Tibial artery (tissue), 4 donors: ENCODE measurements around the gene SMCO1.
A peak's percentile ranks its signal among the peaks of the same experiment; 100 is the strongest.

Experiments used
- DNase-seq, 2 donors: peaks; one replicate each; pipeline ENCODE4 v3.0.0-alpha.2; 2019
- H3K27ac ChIP-seq, 2 donors: fragments of 200-600 bp; sonication (generic) in 1 of 2; 1 replicate in 1 of 2; 2 replicates in 1 of 2; pipeline ENCODE4 v1.5.1; 2018 to 2019; ENCODE audit warnings: mild to moderate bottlenecking in 1 of 2
- H3K27me3 ChIP-seq, 2 donors: fragments of 200-600 bp; sonication (generic) in 1 of 2; one replicate each; pipeline versions ENCODE4 v1.5.1 to v1.6.0; 2016 to 2019
- H3K36me3 ChIP-seq, 3 donors: fragments of 200-600 bp; sonication (generic) in 2 of 3; one replicate each; pipeline ENCODE4 v1.5.1; 2016 to 2019; ENCODE audit warnings: mild to moderate bottlenecking in 2 of 3
- H3K4me1 ChIP-seq, 4 donors: fragments of 200-600 bp; sonication (generic) in 2 of 4; 1 replicate in 3 of 4; 2 replicates in 1 of 4; pipeline ENCODE4 v1.5.1; 2016 to 2019
- H3K4me3 ChIP-seq, 2 donors: fragments of 200-600 bp; sonication (generic) in 1 of 2; 1 replicate in 1 of 2; 2 replicates in 1 of 2; pipeline ENCODE4 v1.5.1; 2018 to 2019; ENCODE audit warnings: mild to moderate bottlenecking in 2 of 2
- H3K9me3 ChIP-seq, 3 donors: fragments of 200-600 bp; sonication (generic) in 1 of 3; one replicate each; pipeline ENCODE4 v1.5.1; 2016 to 2019
- CTCF ChIP-seq, 2 experiments: fragments of 200-600 bp in 1 of 2; fragments of 450-650 bp in 1 of 2; IDR thresholded peaks; one replicate each; pipeline ENCODE4 v1.5.1; 2017 to 2019; ENCODE audit warnings: antibody characterized with exemption in 2 of 2, mild to moderate bottlenecking in 1 of 2, moderate library complexity in 1 of 2
- intact Hi-C: fragments of 100-400 bp; cut with DNase I; formaldehyde crosslinking; loops from one replicate; pipeline ENCODE4 v1.15.0; 2023; ENCODE audit warnings: low total_unique reads

The SMCO1 gene

GRCh38 chr3:196498297-196498696 is 16.8 kb downstream of the SMCO1 start:
- Histone ChIP-seq H3K4me3 (no peak overlapping the region), H3K36me3 (no peaks in the 10 kb centered on the region), H3K9me3 (no peaks in the 10 kb centered on the region), H3K27me3 (no peaks in the 10 kb centered on the region), H3K4me1 (peaks cover 0 to 37% (median 17%) of the 10 kb centered on the region in 4 donors), H3K27ac (no peak overlapping the region)
- intact Hi-C loops, result no loop called here
- DNase-seq, result no peak
- no peak for TF ChIP-seq CTCF (IDR thresholded peaks at IDR 0.05)

GRCh38 chr3:196496183-196496582 is 19.0 kb downstream of the SMCO1 start:
- H3K9me3 ChIP-seq, result no peaks in the 10 kb centered on the region
- DNase-seq, result no peak
- H3K4me1 ChIP-seq, result peaks cover 0 to 32% (median 15%) of the 10 kb centered on the region in 4 donors
- H3K27ac ChIP-seq, result no peak overlapping the region
- no peaks in the 10 kb centered on the region for H3K36me3 ChIP-seq
- H3K4me3 ChIP-seq, result no peak overlapping the region
- intact Hi-C loops, result no loop called here
- no peak for TF ChIP-seq CTCF (IDR thresholded peaks at IDR 0.05)
- H3K27me3 ChIP-seq, result no peaks in the 10 kb centered on the region

- no peaks in the 10 kb centered on the region for H3K9me3 ChIP-seq
- H3K36me3 ChIP-seq, result peaks cover 0 to 2% (median 0%) of the 10 kb centered on the region in 3 donors
- H3K27me3 ChIP-seq, result no peaks in the 10 kb centered on the region
- no peak for DNase-seq
- H3K4me3 ChIP-seq, result no peak overlapping the region
- no peak for TF ChIP-seq CTCF (IDR thresholded peaks at IDR 0.05)
- no peak overlapping the region for H3K27ac ChIP-seq
- peaks cover 0 to 14% (median 4%) of the 10 kb centered on the region in 4 donors for H3K4me1 ChIP-seq
- intact Hi-C loops, result no loop called here
These were observed 21.9 kb downstream of the SMCO1 start for GRCh38 chr3:196493292-196493691.

GRCh38 chr3:196492080-196492479 is 23.1 kb downstream of the SMCO1 start:
- Histone ChIP-seq H3K36me3 (peaks cover 5 to 13% (median 6%) of the 10 kb centered on the region in 3 donors), H3K27ac (no peak overlapping the region)
- intact Hi-C loops, result no loop called here

GRCh38 chr3:196489747-196490146 is 25.4 kb downstream of the SMCO1 start:
- TF ChIP-seq CTCF (IDR thresholded peaks at IDR 0.05), result no peak
- H3K4me1 ChIP-seq, result peaks cover 0 to 11% (median 4%) of the 10 kb centered on the region in 4 donors
- H3K27ac ChIP-seq, result no peak overlapping the region
- no peak for DNase-seq
- H3K36me3 ChIP-seq, result peaks cover 28 to 36% (median 30%) of the 10 kb centered on the region in 3 donors
- no peak overlapping the region for H3K4me3 ChIP-seq
- intact Hi-C loops, result no loop called here
- no peaks in the 10 kb centered on the region for H3K9me3 ChIP-seq
- H3K27me3 ChIP-seq, result no peaks in the 10 kb centered on the region

More at GRCh38 chr3:196492080-196492479, 23.1 kb downstream of the SMCO1 start:
- no peaks in the 10 kb centered on the region for H3K27me3 ChIP-seq
- no peak for DNase-seq
- no peak overlapping the region for H3K4me3 ChIP-seq
- H3K4me1 ChIP-seq, result peaks cover 0 to 11% (median 4%) of the 10 kb centered on the region in 4 donors
- no peak for TF ChIP-seq CTCF (IDR thresholded peaks at IDR 0.05)
- no peaks in the 10 kb centered on the region for H3K9me3 ChIP-seq

- Histone ChIP-seq H3K4me3 (no peak overlapping the region), H3K4me1 (peaks cover 0 to 11% (median 4%) of the 10 kb centered on the region in 4 donors), H3K27ac (no peak overlapping the region), H3K27me3 (no peaks in the 10 kb centered on the region), H3K36me3 (peaks cover 53 to 63% (median 60%) of the 10 kb centered on the region in 3 donors), H3K9me3 (no peaks in the 10 kb centered on the region)
- peak in 1 of 2 experiments; percentile 9 for TF ChIP-seq CTCF (IDR thresholded peaks at IDR 0.05)
- intact Hi-C loops, result no loop called here
- DNase-seq, result no peak
These were observed 28.9 kb downstream of the SMCO1 start for GRCh38 chr3:196486263-196486662.
